Activated naive CD4-positive, alpha-beta T cell treated with anti-CD3 and anti-CD28 coated beads, Interleukin-2, amount 50 U/mL, for 72 hours (primary cell): ENCODE data around the gene SIVA1. TPM values are rescaled to one million over a fixed set of nuclear protein-coding genes. Genes with fewer than 3 reads are reported as not detected.

Source experiments
- ATAC-seq, 2 donors: fragments of 150-1000 bp; cut with Tn5 transposase; 2 replicates each; pipeline ENCODE4 v1.10.0; 2021; ENCODE audit warnings: mild to moderate bottlenecking in 2 of 2, moderate library complexity in 2 of 2
- DNase-seq, 2 donors: peaks; one replicate each; pipeline ENCODE4 v3.0.0; 2021 to 2022; ENCODE audit warnings: low spot score in 2 of 2
- H3K27ac Mint-ChIP-seq, 2 donors: one replicate each; pipeline ENCODE4 v1.8.0; 2022; ENCODE audit warnings: mild to moderate bottlenecking in 2 of 2, mixed read lengths in 2 of 2
- H3K36me3 Mint-ChIP-seq, 2 donors: one replicate each; pipeline ENCODE4 v1.8.0; 2022; ENCODE audit warnings: mixed read lengths in 2 of 2
- H3K9me3 Mint-ChIP-seq, 2 donors: one replicate each; pipeline ENCODE4 v1.8.0; 2022; ENCODE audit warnings: mixed read lengths in 2 of 2
- total RNA-seq, 2 donors: library from RNA; stranded (reverse); gene quantifications; one replicate each; pipeline ENCODE4 v1.2.3, GENCODE V29; 2022

The SIVA1 gene
- total RNA-seq, 2 donors from 2014 or later = 86.1 to 87.1 TPM

- no peak for ATAC-seq
- Mint-ChIP-seq H3K9me3 (no peaks in the 10 kb centered on the region), H3K27ac (peak overlapping the region in 1 of 2 donors; percentile 11), H3K36me3 (no peaks in the 10 kb centered on the region)
- DNase-seq = no peak
These were observed 29.8 kb downstream of the SIVA1 start for GRCh38 chr14:104782808-104783139.

- Mint-ChIP-seq H3K36me3 (no peaks in the 10 kb centered on the region), H3K9me3 (no peaks in the 10 kb centered on the region), H3K27ac (no peak overlapping the region)
- no peak for ATAC-seq
- DNase-seq = no peak
These were observed 30.7 kb downstream of the SIVA1 start for GRCh38 chr14:104783484-104784217.

- no peaks in the 10 kb centered on the region for H3K9me3 Mint-ChIP-seq
- H3K27ac Mint-ChIP-seq = no peak overlapping the region
- no peak for DNase-seq
- H3K36me3 Mint-ChIP-seq = no peaks in the 10 kb centered on the region
- ATAC-seq = no peak
These were observed 31.2 kb downstream of the SIVA1 start for GRCh38 chr14:104784218-104784568.

- Mint-ChIP-seq H3K9me3 (no peaks in the 10 kb centered on the region), H3K27ac (no peak overlapping the region), H3K36me3 (no peaks in the 10 kb centered on the region)
- DNase-seq (no peak), ATAC-seq (no peak)
These were observed 32.1 kb downstream of the SIVA1 start for GRCh38 chr14:104784846-104785707.

DNA sequence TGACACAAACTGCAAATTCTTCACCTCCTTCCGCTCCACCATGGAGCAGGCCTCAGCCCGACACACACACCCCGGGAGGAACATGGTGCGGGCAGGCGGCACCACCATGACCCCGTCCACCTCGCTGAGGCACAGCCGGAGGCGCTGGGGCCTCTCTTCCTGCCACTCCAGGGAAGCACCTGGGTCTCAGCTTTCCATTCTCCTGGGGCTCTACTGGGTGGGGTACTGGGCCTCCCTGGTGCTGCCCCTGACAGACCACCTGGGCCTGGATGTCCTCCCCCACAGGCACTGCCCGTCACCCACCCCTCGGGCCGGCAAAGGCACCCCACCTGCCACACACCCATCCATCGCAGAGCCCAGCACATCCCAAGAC lies 32.7 kb downstream of the SIVA1 start:
- peak overlapping the region in 1 of 2 donors; percentile 5 for H3K27ac Mint-ChIP-seq

DNA sequence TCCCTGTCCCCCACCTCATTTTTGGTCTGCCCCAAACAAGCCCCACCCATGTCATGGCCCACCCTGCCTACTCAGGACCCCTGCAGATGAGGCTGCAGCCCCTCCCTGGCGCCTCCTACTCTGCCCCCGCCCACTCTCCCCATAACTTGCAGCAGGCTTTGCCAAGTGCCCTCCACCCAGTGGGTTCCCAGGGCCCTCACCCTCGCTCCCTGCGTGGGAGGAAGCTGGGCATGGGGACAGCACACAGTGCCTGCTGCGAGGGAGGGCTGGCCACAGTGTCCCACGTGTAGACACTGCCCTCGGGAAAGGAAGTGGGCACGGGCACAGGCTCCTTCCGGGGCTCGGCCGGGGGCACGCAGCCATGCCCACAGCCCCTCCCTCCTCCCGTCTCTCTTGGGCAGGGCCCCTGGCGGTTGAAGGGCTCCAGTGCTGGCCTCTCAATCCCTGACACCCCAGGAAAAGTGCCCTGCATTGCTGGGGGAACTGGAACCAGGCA lies 33.2 kb downstream of the SIVA1 start:
- no peaks in the 10 kb centered on the region for H3K9me3 Mint-ChIP-seq
- peak in 1 of 2 donors; percentile 23 for ATAC-seq
- H3K27ac Mint-ChIP-seq = peak overlapping the region; percentile 9 to 30
- no peak for DNase-seq
- no peaks in the 10 kb centered on the region for H3K36me3 Mint-ChIP-seq

More for the DNA sequence above, 32.7 kb downstream of the SIVA1 start:
- no peaks in the 10 kb centered on the region for H3K9me3 Mint-ChIP-seq
- ATAC-seq = no peak
- H3K36me3 Mint-ChIP-seq = no peaks in the 10 kb centered on the region
- DNase-seq = no peak

- H3K9me3 Mint-ChIP-seq = no peaks in the 10 kb centered on the region
- DNase-seq (no peak), ATAC-seq (no peak)
- peak overlapping the region; percentile 9 to 30 for H3K27ac Mint-ChIP-seq
- no peaks in the 10 kb centered on the region for H3K36me3 Mint-ChIP-seq
These were observed 34.1 kb downstream of the SIVA1 start for GRCh38 chr14:104786726-104787675.

GRCh38 chr14:104787736-104788135 lies 34.8 kb downstream of the SIVA1 start:
- Mint-ChIP-seq H3K9me3 (no peaks in the 10 kb centered on the region), H3K36me3 (no peaks in the 10 kb centered on the region), H3K27ac (peak overlapping the region in 1 of 2 donors; percentile 50)
- DNase-seq (no peak), ATAC-seq (no peak)

DNA sequence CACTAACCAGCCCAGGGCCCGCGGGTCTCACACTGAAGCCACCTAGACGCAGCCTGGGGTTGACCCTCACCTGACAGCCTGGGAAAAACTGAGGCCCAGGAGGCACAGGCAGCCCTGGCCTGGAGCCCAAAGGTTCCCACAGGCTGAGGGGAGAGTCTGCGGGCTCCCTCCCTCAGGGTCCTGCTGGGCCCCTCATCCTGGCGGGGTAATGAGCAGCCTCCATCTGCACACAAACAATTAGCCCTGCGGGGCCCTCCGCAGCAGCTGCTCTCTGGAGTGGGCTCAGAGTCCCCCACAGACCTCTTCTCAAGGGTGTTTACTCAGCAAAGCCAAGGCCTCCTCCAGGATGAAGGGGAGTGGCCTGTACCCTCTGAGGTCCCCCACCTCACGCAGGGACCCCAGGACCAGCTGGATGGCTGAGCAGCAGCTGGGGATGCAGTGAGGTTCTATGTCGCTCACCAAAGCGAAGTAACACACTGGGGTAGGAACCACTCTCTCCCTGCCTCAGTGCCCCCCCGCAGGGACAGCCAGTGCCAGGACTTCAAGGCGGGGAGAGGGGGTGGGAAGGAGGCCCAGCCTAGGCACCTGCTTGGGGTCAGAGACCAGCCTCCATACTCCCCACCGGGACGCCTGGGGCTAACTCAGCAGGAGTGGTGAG lies 35.3 kb downstream of the SIVA1 start:
- no peaks in the 10 kb centered on the region for H3K36me3 Mint-ChIP-seq

GRCh38 chr14:104788873-104789663 lies 36.1 kb downstream of the SIVA1 start:
- no peaks in the 10 kb centered on the region for H3K9me3 Mint-ChIP-seq
- no peaks in the 10 kb centered on the region for H3K36me3 Mint-ChIP-seq
- ATAC-seq = no peak
- H3K27ac Mint-ChIP-seq = peak overlapping the region in 1 of 2 donors; percentile 20
- no peak for DNase-seq

More for the DNA sequence above, 35.3 kb downstream of the SIVA1 start:
- DNase-seq (no peak), ATAC-seq (no peak)
- no peaks in the 10 kb centered on the region for H3K9me3 Mint-ChIP-seq
- peak overlapping the region in 1 of 2 donors; percentile 50 for H3K27ac Mint-ChIP-seq

- no peak for DNase-seq
- Mint-ChIP-seq H3K9me3 (no peaks in the 10 kb centered on the region), H3K36me3 (peaks cover 0 to 5% of the 10 kb centered on the region in 2 donors), H3K27ac (no peak overlapping the region)
- ATAC-seq = no peak
These were observed 37.1 kb downstream of the SIVA1 start for GRCh38 chr14:104789752-104790743.

GRCh38 chr14:104791425-104791824 lies 38.5 kb downstream of the SIVA1 start:
- ATAC-seq (no peak), DNase-seq (no peak)
- peak overlapping the region in 1 of 2 donors; percentile 81 for H3K27ac Mint-ChIP-seq
- H3K9me3 Mint-ChIP-seq = no peaks in the 10 kb centered on the region
- peaks cover 0 to 5% of the 10 kb centered on the region in 2 donors for H3K36me3 Mint-ChIP-seq

GRCh38 chr14:104792101-104792884 lies 39.3 kb downstream of the SIVA1 start:
- Mint-ChIP-seq H3K27ac (peak overlapping the region in 1 of 2 donors; percentile 78), H3K36me3 (peaks cover 0 to 5% of the 10 kb centered on the region in 2 donors), H3K9me3 (no peaks in the 10 kb centered on the region)
- DNase-seq (no peak), ATAC-seq (no peak)
